Measurements from ENCODE around the gene CLIP3. TPM values are rescaled to one million over a fixed set of nuclear protein-coding genes. Genes with fewer than 3 reads are reported as not detected.
"Not testable (repeated sequence)": the region's sequence is repeated elsewhere in the genome, so short reads cannot be mapped to it uniquely, and the experiment has no call there.

CLIP3 gene
- total and polyA plus RNA-seq, 12 donors = 1.3 to 20.1 (median 7.8) TPM

GRCh38 chr19:36079389-36079945 lies 46.8 kb upstream of the CLIP3 start:
- WGBS, 4 donors = 92 to 94% (median 93%) methylated on average over 3 of the region's 3 CpGs
- TF ChIP-seq CTCF (IDR thresholded peaks at IDR 0.05) (no peak), POLR2A (IDR thresholded peaks at IDR 0.05) (no peak)
- intact Hi-C loops (cut with DNase I) = no loop called here
- no peak overlapping the region for H3K4me3 ChIP-seq
- no peak for DNase-seq
- no peak overlapping the region for H3K27ac ChIP-seq
- no peaks in the 10 kb centered on the region for H3K27me3 ChIP-seq
- no peaks in the 10 kb centered on the region for H3K4me1 ChIP-seq (replicated peaks in 1 of 2)
- no peaks in the 10 kb centered on the region for H3K9me3 ChIP-seq (replicated peaks in 1 of 3)
- no peaks in the 10 kb centered on the region for H3K36me3 ChIP-seq (replicated peaks in 1 of 2)

GRCh38 chr19:36073121-36073876 lies 40.6 kb upstream of the CLIP3 start:
- 77 to 81% (median 79%) methylated on average over 8 to 10 of the region's 10 CpGs for WGBS, 4 donors
- Histone ChIP-seq H3K27ac (no peak overlapping the region), H3K36me3 (replicated peaks in 1 of 2) (no peaks in the 10 kb centered on the region), H3K9me3 (replicated peaks in 1 of 3) (no peaks in the 10 kb centered on the region), H3K27me3 (no peaks in the 10 kb centered on the region), H3K4me1 (replicated peaks in 1 of 2) (peaks cover 0 to 10% of the 10 kb centered on the region in 2 donors), H3K4me3 (no peak overlapping the region)
- intact Hi-C loops (cut with DNase I) = no loop called here
- no peak for DNase-seq
- no peak for TF ChIP-seq POLR2A (IDR thresholded peaks at IDR 0.05)
- no peak for TF ChIP-seq CTCF (IDR thresholded peaks at IDR 0.05)

- no peak for TF ChIP-seq CTCF (IDR thresholded peaks at IDR 0.05)
- no peak for TF ChIP-seq POLR2A (IDR thresholded peaks at IDR 0.05)
- 87 to 96% (median 91%) methylated on average over 8 of the region's 8 CpGs for WGBS, 4 donors
- no peak for DNase-seq
- Histone ChIP-seq H3K9me3 (replicated peaks in 1 of 3) (no peaks in the 10 kb centered on the region), H3K4me1 (replicated peaks in 1 of 2) (peaks cover 0 to 10% of the 10 kb centered on the region in 2 donors), H3K27me3 (no peaks in the 10 kb centered on the region), H3K27ac (no peak overlapping the region), H3K4me3 (no peak overlapping the region), H3K36me3 (replicated peaks in 1 of 2) (no peaks in the 10 kb centered on the region)
- intact Hi-C loops (cut with DNase I) = no loop called here
Measured at GRCh38 chr19:36072081-36072480, 39.4 kb upstream of the CLIP3 start.

- H3K4me1 ChIP-seq (replicated peaks in 1 of 2); H3K27ac ChIP-seq; H3K36me3 ChIP-seq (replicated peaks in 1 of 2); DNase-seq; H3K9me3 ChIP-seq (replicated peaks in 1 of 3); H3K4me3 ChIP-seq; H3K27me3 ChIP-seq: not testable (repeated sequence)
- 96 to 98% (median 98%) methylated on average over 25 to 48 of the region's 57 CpGs; no CpG with 5 or more reads in 1 of the 4 donors for WGBS, 4 donors
- intact Hi-C loops (cut with DNase I) = loop anchor here in 1 of 2 donors (10.0 kb wide), 1 partner anchor 46 kb away; the partner anchor contains the start of genes OVOL3, POLR2I and TBCB
Measured at GRCh38 chr19:36068810-36069499, 36.3 kb upstream of the CLIP3 start.

Data from adrenal gland (tissue), 12 donors.